H1 (cell line): ENCODE data around the gene HAVCR2. TPM values are rescaled to one million over a fixed set of nuclear protein-coding genes. Genes with fewer than 3 reads are reported as not detected.

ENCODE experiments used
- CTCF ChIA-PET: fragments of 300-600 bp; sonication (Branson Sonifier 250); formaldehyde crosslinking; loops from one replicate; lab custom pipeline; 2021; ENCODE audit not compliant: partially characterized antibody; lab: Charles Lee
- POLR2A ChIA-PET: fragments of 300-600 bp; sonication (Branson Sonifier 250); formaldehyde crosslinking; loops from one replicate; lab custom pipeline; 2021; ENCODE audit warnings: inconsistent platforms; ENCODE audit not compliant: partially characterized antibody; lab: Charles Lee
- DNase-seq, 2 experiments: peaks; one replicate each; pipeline versions ENCODE4 v3.0.0 to v3.0.0-alpha.2; 2010 to 2022; ENCODE audit warnings: low spot score in 2 of 2, low read depth in 1 of 2, mixed read lengths in 1 of 2
- FAIRE-seq: peaks from 2 replicates; lab custom pipeline; 2011; peaks lifted over from hg19 to GRCh38; lab: Jason Lieb, UNC
- H2AFZ ChIP-seq: 2 replicates; pipeline ENCODE4 v1.8.1; 2012; ENCODE audit warnings: low read length, inconsistent platforms
- H2AK5ac ChIP-seq: 2 replicates; pipeline ENCODE4 v1.6.1; 2013; ENCODE audit warnings: low read depth, low read length
- H2BK120ac ChIP-seq: replicated peaks from 2 replicates; pipeline ENCODE3; 2013; ENCODE audit warnings: low read depth, low read length, inconsistent platforms
- H2BK12ac ChIP-seq: 2 replicates; pipeline ENCODE4 v1.6.1; 2013; ENCODE audit warnings: low read depth, low read length
- H2BK15ac ChIP-seq: 2 replicates; pipeline ENCODE4 v1.6.1; 2013; ENCODE audit warnings: low read length
- H2BK20ac ChIP-seq: 2 replicates; pipeline ENCODE4 v1.6.1; 2013; ENCODE audit warnings: low read length
- H2BK5ac ChIP-seq: 2 replicates; pipeline ENCODE4 v1.6.1; 2013; ENCODE audit warnings: low read depth, low read length
- H3K14ac ChIP-seq: 2 replicates; pipeline ENCODE4 v1.6.1; 2013; ENCODE audit warnings: inconsistent platforms; ENCODE audit not compliant: insufficient read length
- H3K18ac ChIP-seq: 2 replicates; pipeline ENCODE4 v1.6.1; 2013; ENCODE audit warnings: low read length; ENCODE audit errors: extremely low read depth
- H3K23ac ChIP-seq: 2 replicates; pipeline ENCODE4 v1.6.1; 2013; ENCODE audit warnings: inconsistent platforms; ENCODE audit not compliant: insufficient read length
- H3K23me2 ChIP-seq: 2 replicates; pipeline ENCODE4 v1.6.1; 2013; ENCODE audit warnings: low read depth, low read length
- H3K27ac ChIP-seq: 2 replicates; pipeline ENCODE4 v1.6.1; 2011; ENCODE audit warnings: low read depth, low read length, inconsistent platforms
- H3K27me3 ChIP-seq, 4 experiments: replicated peaks in 1 of 4; 1 replicate in 1 of 4; 2 replicates in 3 of 4; pipeline versions ENCODE4 v1.6.1 to v1.8.1; 2011 to 2013; ENCODE audit warnings: low read length in 3 of 4, mild to moderate bottlenecking in 3 of 4, inconsistent platforms in 2 of 4, mixed read lengths in 2 of 4, moderate library complexity in 1 of 4; ENCODE audit not compliant: control insufficient read depth in 3 of 4, insufficient read depth in 3 of 4; ENCODE audit errors: extremely low read depth in 1 of 4
- H3K36me3 ChIP-seq, 4 experiments: 2 replicates each; pipeline versions ENCODE4 v1.6.1 to v1.8.1; 2011 to 2013; ENCODE audit warnings: mild to moderate bottlenecking in 4 of 4, low read length in 3 of 4, moderate library complexity in 2 of 4, control low read depth in 1 of 4, inconsistent platforms in 1 of 4; ENCODE audit not compliant: insufficient read depth in 4 of 4, control insufficient read depth in 2 of 4
- H3K4ac ChIP-seq: replicated peaks from 2 replicates; pipeline ENCODE3; 2013; ENCODE audit warnings: low read length, low read depth, mixed read lengths, inconsistent platforms; ENCODE audit not compliant: insufficient read length
- H3K4me1 ChIP-seq, 4 experiments: replicated peaks in 1 of 4; 1 replicate in 1 of 4; 2 replicates in 3 of 4; pipeline versions ENCODE4 v1.6.1 to v1.8.1; 2011 to 2013; ENCODE audit warnings: low read length in 3 of 4, inconsistent platforms in 2 of 4, mixed read lengths in 1 of 4; ENCODE audit not compliant: insufficient read depth in 4 of 4, control insufficient read depth in 3 of 4
- H3K4me2 ChIP-seq, 2 experiments: 2 replicates each; pipeline versions ENCODE4 v1.6.1 to v1.8.1; 2011 to 2013; ENCODE audit warnings: low read depth in 2 of 2, low read length in 2 of 2, control low read depth in 1 of 2, inconsistent platforms in 1 of 2, mild to moderate bottlenecking in 1 of 2; ENCODE audit not compliant: insufficient read depth in 1 of 2
- H3K4me3 ChIP-seq, 4 experiments: fragments of 200-600, 300-600 bp in 1 of 4; sonication (generic), shearing (Covaris generic), sonication (Bioruptor Twin) in 1 of 4; 2 replicates each; pipeline versions ENCODE4 v1.5.1 to v1.8.1; 2011 to 2016; ENCODE audit warnings: low read length in 4 of 4, low read depth in 3 of 4, control low read depth in 2 of 4, inconsistent platforms in 2 of 4, mild to moderate bottlenecking in 2 of 4, mixed read lengths in 1 of 4, moderate library complexity in 1 of 4; ENCODE audit not compliant: insufficient read depth in 2 of 4; ENCODE audit errors: extremely low read depth in 1 of 4
- H3K56ac ChIP-seq: replicated peaks from 2 replicates; pipeline ENCODE3; 2013; ENCODE audit warnings: low read depth, mild to moderate bottlenecking, mixed read lengths, low read length, inconsistent platforms; ENCODE audit not compliant: insufficient read length
- H3K79me1 ChIP-seq: 2 replicates; pipeline ENCODE4 v1.6.1; 2013; ENCODE audit warnings: low read depth, low read length, control low read depth
- H3K79me2 ChIP-seq, 2 experiments: 2 replicates each; pipeline versions ENCODE4 v1.6.1 to v1.8.1; 2012 to 2013; ENCODE audit warnings: low read length in 2 of 2, mild to moderate bottlenecking in 2 of 2, inconsistent platforms in 1 of 2; ENCODE audit not compliant: insufficient read depth in 2 of 2, control insufficient read depth in 1 of 2
- H3K9ac ChIP-seq, 4 experiments: replicated peaks in 1 of 4; 1 replicate in 1 of 4; 2 replicates in 3 of 4; pipeline versions ENCODE4 v1.6.1 to v1.8.1; 2011 to 2013; ENCODE audit warnings: low read depth in 3 of 4, low read length in 3 of 4, control low read depth in 2 of 4, mild to moderate bottlenecking in 2 of 4, moderate library complexity in 2 of 4, inconsistent platforms in 1 of 4; ENCODE audit errors: extremely low read depth in 1 of 4
- H3K9me3 ChIP-seq, 2 experiments: 2 replicates each; pipeline versions ENCODE4 v1.6.1 to v1.8.1; 2012 to 2013; ENCODE audit warnings: mild to moderate bottlenecking in 2 of 2, moderate library complexity in 2 of 2, control low read depth in 1 of 2, inconsistent platforms in 1 of 2, low read depth in 1 of 2, low read length in 1 of 2, mixed read lengths in 1 of 2; ENCODE audit not compliant: insufficient read depth in 2 of 2
- H4K20me1 ChIP-seq, 2 experiments: replicated peaks in 1 of 2; 2 replicates each; pipeline versions ENCODE3 to v1.8.1; 2011 to 2013; ENCODE audit warnings: inconsistent platforms in 2 of 2, low read length in 2 of 2, mild to moderate bottlenecking in 1 of 2; ENCODE audit not compliant: insufficient read depth in 2 of 2, control insufficient read depth in 1 of 2
- H4K5ac ChIP-seq: 2 replicates; pipeline ENCODE4 v1.6.1; 2013; ENCODE audit warnings: low read length, low read depth, mixed read lengths, inconsistent platforms; ENCODE audit not compliant: insufficient read length
- H4K8ac ChIP-seq: 2 replicates; pipeline ENCODE4 v1.8.0; 2013; ENCODE audit warnings: mild to moderate bottlenecking, moderate library complexity, low read length, inconsistent platforms; ENCODE audit not compliant: insufficient read depth; ENCODE audit errors: extremely low read depth
- H4K91ac ChIP-seq: replicated peaks from 2 replicates; pipeline ENCODE3; 2013; ENCODE audit warnings: low read length, mixed read lengths, inconsistent platforms; ENCODE audit not compliant: insufficient read length
- CBX8 ChIP-seq: fragments of 300-800, 300-1000 bp; sonication (generic); IDR thresholded peaks from 2 replicates; pipeline ENCODE4 v1.7.1; 2016; ENCODE audit warnings: low read depth, low read length, borderline replicate concordance
- CEBPB ChIP-seq: IDR thresholded peaks from 2 replicates; pipeline ENCODE4 v1.6.1; 2012; ENCODE audit warnings: low read depth, low read length
- EGR1 ChIP-seq: IDR thresholded peaks from 2 replicates; pipeline ENCODE4 v1.6.1; 2011; ENCODE audit warnings: low read depth, low read length, borderline replicate concordance
- JUN ChIP-seq: IDR thresholded peaks from 2 replicates; pipeline ENCODE4 v1.6.1; 2011; ENCODE audit warnings: low read depth, mild to moderate bottlenecking, improper control_type of control experiment, low read length
- MAFK ChIP-seq: IDR thresholded peaks from 2 replicates; pipeline ENCODE4 v1.6.1; 2012; ENCODE audit warnings: low read depth, mild to moderate bottlenecking, improper control_type of control experiment, low read length
- RAD21 ChIP-seq, 2 experiments: IDR thresholded peaks in 1 of 2; conservative IDR thresholded peaks in 1 of 2; 2 replicates each; pipeline ENCODE4 v1.6.1; 2011; ENCODE audit warnings: low read depth in 2 of 2, low read length in 2 of 2, improper control_type of control experiment in 1 of 2, inconsistent platforms in 1 of 2, mild to moderate bottlenecking in 1 of 2, moderate library complexity in 1 of 2
- SIN3A ChIP-seq, 2 experiments: IDR thresholded peaks in 1 of 2; conservative IDR thresholded peaks in 1 of 2; 2 replicates each; pipeline ENCODE4 v1.6.1; 2011 to 2012; ENCODE audit warnings: low read length in 2 of 2, improper control_type of control experiment in 1 of 2, low read depth in 1 of 2, mild to moderate bottlenecking in 1 of 2
- TBP ChIP-seq: IDR thresholded peaks from 2 replicates; pipeline ENCODE4 v1.6.1; 2011; ENCODE audit warnings: low read depth, low read length, improper control_type of control experiment
- WGBS, 2 experiments: shearing (Covaris generic) in 1 of 2; methylation state at CpG; one replicate each; pipeline versions ENCODE4 v1.1.6 to v1.1.7; 2013 to 2015; ENCODE audit warnings: low lambda C conversion rate in 2 of 2, mixed read lengths in 2 of 2, inconsistent platforms in 1 of 2, low coverage in 1 of 2, missing lambda C conversion rate in 1 of 2; ENCODE audit not compliant: insufficient replicate concordance in 2 of 2, insufficient coverage in 1 of 2, insufficient read length in 1 of 2; ENCODE audit errors: extremely low coverage in 1 of 2, missing lambda C conversion rate in 1 of 2; 5-methylcytosine and 5-hydroxymethylcytosine counted together
- polyA plus RNA-seq, 7 experiments: library from polyadenylated mRNA; depleted of rRNA in 3 of 7; stranded (reverse) in 5 of 7; unstranded in 2 of 7; fragments of >200 nt in 5 of 7; fragments of 200-250 nt in 2 of 7; gene quantifications; 1 replicate in 5 of 7; 2 replicates in 1 of 7; 4 replicates in 1 of 7; pipeline versions ENCODE4 v1.2.1 to v1.2.3, GENCODE V29; 2011 to 2013; ENCODE audit warnings: missing spikeins in 2 of 7, mixed read lengths in 2 of 7
- total RNA-seq: library from RNA; stranded (reverse); fragmentation: NEBNext Ultra II Directional; extraction: Animal tissue kit (Norgen Biotek cat#: 25700); gene quantifications from 2 replicates; pipeline ENCODE4 v1.2.1, GENCODE V29; 2021

HAVCR2 gene
- total and polyA plus RNA-seq, 2 of the 8 experiments (the other 6 are each of a cell fraction or from before 2014, with no cell fraction given), result 0.03 TPM; not detected in 1

GRCh38 chr5:157046041-157046440, 62.8 kb downstream of the HAVCR2 start:
- H2BK20ac ChIP-seq, result no peak overlapping the region
- no peak overlapping the region for H3K27ac ChIP-seq
- H2AFZ ChIP-seq, result no peak overlapping the region
- no peak overlapping the region for H3K9ac ChIP-seq
- H3K23me2 ChIP-seq, result no peaks in the 10 kb centered on the region
- H3K36me3 ChIP-seq, result no peaks in the 10 kb centered on the region
- no peak for FAIRE-seq
- H4K8ac ChIP-seq, result no peak overlapping the region
- no peak overlapping the region for H3K18ac ChIP-seq
- no peaks in the 10 kb centered on the region for H3K79me2 ChIP-seq
- H2BK15ac ChIP-seq, result no peak overlapping the region
- H3K4me3 ChIP-seq, result no peak overlapping the region
- no peak overlapping the region for H3K56ac ChIP-seq
- H3K14ac ChIP-seq, result no peak overlapping the region
- peaks cover 0 to 8% (median 1%) of the 10 kb centered on the region in 4 experiments; a peak in 3 of 7 replicates for H3K4me1 ChIP-seq
- H3K4me2 ChIP-seq, result no peak overlapping the region
- ChIA-PET POLR2A (no interaction called here), CTCF (interaction anchor here (0.6 to 1.8 kb wide), 4 partner anchors 10 to 955 kb away, joined by 3 to 5 read pairs (median 3); no protein-coding TSS in a partner anchor)
- WGBS, 2 experiments, result 94% methylated on average over 3 of the region's 3 CpGs; no CpG with 5 or more reads in 1 of the 2 experiments
- H2AK5ac ChIP-seq, result no peak overlapping the region
- DNase-seq, result no peak
- H4K91ac ChIP-seq, result no peak overlapping the region
- H4K5ac ChIP-seq, result no peak overlapping the region
- H3K4ac ChIP-seq, result no peak overlapping the region
- H3K27me3 ChIP-seq, result no peaks in the 10 kb centered on the region
- no peaks in the 10 kb centered on the region for H3K9me3 ChIP-seq
- no peak overlapping the region for H2BK12ac ChIP-seq
- no peak overlapping the region for H2BK120ac ChIP-seq
- H3K79me1 ChIP-seq, result no peaks in the 10 kb centered on the region
- no peaks in the 10 kb centered on the region for H4K20me1 ChIP-seq
- no peak overlapping the region for H2BK5ac ChIP-seq
- TF ChIP-seq MAFK (no peak), CBX8 (no peak), SIN3A (conservative IDR thresholded peaks at IDR 0.05 in 1 of 2, IDR thresholded peaks at IDR 0.05 in 1 of 2; ENCODE audit: low read depth in 1 of 2, low read length in 2 of 2) (no peak), JUN (no peak), TBP (no peak), EGR1 (no peak), CEBPB (no peak), RAD21 (IDR thresholded peaks at IDR 0.05 in 1 of 2, conservative IDR thresholded peaks at IDR 0.05 in 1 of 2; ENCODE audit: low read depth in 2 of 2, low read length in 2 of 2) (no peak)
- TF ChIP-seq, all 59 proteins: peak for 0
- no peak overlapping the region for H3K23ac ChIP-seq
